ENCODE measurements around the gene SLC22A4.

SLC22A4 gene

GRCh38 chr5:132263548-132264261, 30.5 kb upstream of the SLC22A4 start:
- DNase-seq: no peak

- no peak for DNase-seq
Measured at GRCh38 chr5:132264546-132265335, 29.5 kb upstream of the SLC22A4 start.

- DNase-seq: no peak
Measured at GRCh38 chr5:132265336-132266030, 28.7 kb upstream of the SLC22A4 start.

DNA sequence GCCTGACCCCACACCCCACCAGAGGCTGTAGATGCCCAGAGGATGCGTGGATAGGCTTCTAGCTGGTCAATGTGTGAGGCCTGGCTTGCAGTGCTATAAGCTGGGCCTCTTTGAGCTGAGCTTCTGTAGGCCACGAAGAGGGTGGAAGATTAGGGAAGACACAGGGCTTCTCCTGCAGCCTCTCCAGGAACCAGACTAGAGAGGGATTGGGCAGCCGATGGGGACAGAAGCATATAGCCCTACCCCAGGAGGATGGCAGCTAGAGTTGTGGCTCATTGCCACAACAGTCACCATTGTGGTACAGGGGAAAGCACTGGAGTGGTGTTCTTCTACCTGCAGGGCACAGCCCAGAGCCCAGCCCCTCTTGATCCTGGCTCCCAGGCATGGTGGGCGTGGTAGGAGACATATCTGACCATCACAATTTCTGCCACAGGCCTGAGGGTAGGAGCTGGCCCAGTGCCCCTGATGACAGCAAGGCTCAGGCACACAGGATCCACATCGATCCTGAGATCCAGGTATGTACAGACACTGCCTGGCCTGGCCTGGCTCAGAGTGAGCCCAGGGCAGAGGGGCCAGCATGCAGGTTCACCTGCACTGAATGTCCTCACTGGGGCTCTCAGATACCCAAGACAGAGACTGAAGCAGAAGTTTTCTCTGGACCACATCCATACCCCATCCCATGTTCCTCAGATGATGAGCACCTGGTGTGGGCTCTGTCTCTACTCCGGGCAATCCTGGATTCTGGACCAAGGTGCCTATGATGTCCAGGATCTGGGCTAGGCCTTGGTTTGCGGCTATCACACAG, 28.0 kb upstream of the SLC22A4 start:
- DNase-seq: no peak

GRCh38 chr5:132266836-132267160, 27.4 kb upstream of the SLC22A4 start:
- no peak for DNase-seq

- no peak for DNase-seq
Measured at GRCh38 chr5:132267166-132267739, 26.9 kb upstream of the SLC22A4 start.

DNA sequence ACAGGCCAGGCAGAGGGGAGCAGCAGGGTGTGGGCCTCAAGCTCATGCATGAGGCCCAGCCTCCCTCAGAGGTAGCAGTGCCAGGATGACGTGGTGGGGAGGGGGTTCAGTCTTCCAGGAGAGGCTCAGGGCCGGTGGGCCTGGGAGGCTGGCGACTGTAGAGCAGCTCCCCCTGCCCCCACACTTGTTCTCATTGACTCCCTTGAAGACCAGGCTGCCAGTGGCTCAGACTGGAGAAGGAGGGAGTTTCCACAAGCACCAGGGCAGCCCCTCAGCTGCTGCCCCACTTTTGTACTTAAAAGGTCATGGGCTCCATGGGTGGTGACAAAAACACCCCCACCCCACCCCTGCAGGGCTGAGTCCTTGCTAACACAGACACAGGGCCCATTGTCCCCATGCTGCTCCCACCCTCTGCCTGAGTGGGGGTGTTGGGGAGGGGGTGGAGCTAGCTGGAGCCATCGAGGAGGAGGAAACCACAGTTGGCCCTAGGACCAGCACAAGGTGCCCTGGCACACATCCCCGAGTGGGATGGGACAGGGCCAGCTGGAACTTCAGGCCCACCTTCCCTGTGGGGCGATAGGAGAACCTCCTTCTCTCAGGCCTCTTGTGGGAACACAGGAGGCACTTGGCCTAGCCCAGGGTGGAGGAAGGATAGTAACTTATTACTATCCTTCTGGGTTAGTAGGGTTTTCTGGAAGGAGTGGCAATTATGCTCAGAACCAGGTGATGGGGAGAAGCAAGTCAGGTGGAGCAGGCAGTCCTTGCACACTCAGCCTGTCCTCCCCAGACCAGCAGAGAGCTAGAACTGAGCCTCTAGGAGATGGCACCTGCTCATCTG, 26.0 kb upstream of the SLC22A4 start:
- no peak for DNase-seq

DNA sequence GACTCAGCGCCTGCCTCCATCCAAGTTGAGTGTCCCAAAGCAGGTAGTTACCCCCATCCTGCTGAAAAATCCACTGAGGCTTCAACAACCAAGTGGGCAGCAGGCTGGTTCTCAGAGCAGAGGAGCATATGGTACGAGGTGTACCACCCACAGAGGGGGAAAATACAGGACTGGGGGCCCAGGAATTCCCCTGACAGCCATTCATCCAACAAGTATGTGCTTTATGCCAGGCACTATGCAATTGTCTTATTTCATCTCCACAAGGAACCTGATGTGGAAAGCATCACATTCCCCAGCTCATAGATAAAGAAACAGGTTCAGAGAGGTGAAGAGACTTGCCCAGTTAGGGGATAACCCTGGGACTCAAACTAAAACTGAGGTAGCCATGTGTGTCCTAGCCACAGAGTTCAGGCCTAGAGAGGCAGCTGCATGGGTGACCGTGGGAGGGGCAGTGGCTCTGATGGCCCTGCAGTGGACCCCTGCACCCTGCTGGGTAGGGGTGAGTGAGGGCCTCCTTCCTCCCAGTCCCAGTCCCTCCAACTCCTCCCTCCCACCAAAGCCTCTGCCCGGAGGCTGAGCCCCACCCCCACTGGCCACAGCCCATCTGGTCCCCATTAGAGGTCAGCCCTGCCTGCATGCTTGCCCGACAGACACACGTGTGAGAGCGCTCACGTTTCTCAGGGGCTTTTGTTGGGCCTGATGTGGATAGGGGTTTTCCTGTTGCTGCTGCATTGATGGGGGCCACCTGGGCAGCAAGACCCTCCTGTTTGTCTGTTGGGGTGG, 25.2 kb upstream of the SLC22A4 start:
- no peak for DNase-seq

- no peak for DNase-seq
Measured at GRCh38 chr5:132269635-132270334, 24.4 kb upstream of the SLC22A4 start.

- no peak for DNase-seq
Measured at GRCh38 chr5:132270335-132270665, 23.9 kb upstream of the SLC22A4 start.

DNA sequence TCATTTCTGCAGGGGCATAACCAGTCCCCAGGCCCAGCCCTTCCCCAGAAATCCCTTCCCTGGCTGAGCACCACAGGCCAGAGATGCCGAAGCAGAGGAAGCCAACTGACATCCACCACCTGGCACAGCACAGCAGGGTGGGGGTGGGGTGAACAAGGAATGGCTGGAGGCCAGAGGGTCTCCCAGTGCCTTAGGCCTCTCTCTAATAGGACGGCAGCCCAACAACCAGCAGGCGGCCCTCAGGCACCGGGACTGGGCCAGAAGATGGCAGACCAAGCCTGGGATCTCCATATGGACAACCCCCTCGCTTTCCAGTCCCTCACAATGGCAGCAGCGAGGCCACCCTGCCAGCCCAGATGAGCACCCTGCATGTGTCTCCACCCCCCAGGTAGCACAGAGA, 23.5 kb upstream of the SLC22A4 start:
- no peak for DNase-seq

DNA sequence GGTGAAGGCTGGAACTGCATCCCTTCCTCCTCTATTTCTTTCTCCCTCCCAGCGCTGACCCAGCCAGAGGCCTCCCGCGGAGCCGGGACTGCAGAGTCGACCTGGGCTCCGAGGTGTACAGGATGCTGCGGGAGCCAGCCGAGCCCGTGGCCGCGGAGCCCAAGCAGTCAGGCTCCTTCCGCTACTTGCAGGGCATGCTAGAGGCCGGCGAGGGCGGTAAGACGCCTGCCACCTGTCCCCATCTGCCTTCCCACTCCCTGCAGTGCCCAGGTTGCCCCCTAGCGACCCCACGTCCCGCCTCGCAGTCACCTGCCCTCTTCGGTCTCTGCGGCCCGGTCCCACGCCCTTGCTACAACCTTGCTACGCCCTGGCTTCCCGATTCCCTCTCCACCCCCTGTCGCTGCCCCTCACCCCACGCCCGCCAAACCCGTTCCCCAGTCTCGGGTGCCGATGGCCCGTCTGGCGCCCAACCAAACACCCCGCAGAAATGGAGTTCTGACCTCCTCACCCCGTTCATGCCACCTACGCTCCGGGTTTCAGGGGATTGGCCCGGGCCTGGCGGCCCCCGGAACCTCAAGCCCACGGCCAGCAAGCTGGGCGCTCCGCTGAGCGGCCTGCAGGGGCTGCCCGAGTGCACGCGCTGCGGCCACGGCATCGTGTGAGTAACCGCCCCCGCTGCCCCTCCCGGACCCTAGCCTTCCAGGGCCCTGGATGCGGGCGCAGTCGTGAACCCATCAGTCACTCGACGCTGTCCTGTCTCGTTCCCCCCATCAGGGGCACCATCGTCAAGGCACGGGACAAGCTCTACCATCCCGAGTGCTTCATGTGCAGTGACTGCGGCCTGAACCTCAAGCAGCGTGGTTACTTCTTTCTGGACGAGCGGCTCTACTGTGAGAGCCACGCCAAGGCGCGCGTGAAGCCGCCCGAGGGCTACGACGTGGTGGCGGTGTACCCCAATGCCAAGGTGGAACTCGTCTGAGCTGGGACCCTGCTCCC, 22.6 kb upstream of the SLC22A4 start:
- no peak for DNase-seq

- peak; percentile 42 for DNase-seq
Measured at GRCh38 chr5:132272311-132273210, 21.6 kb upstream of the SLC22A4 start.

- no peak for DNase-seq
Measured at GRCh38 chr5:132273631-132274030, 20.6 kb upstream of the SLC22A4 start.

DNA sequence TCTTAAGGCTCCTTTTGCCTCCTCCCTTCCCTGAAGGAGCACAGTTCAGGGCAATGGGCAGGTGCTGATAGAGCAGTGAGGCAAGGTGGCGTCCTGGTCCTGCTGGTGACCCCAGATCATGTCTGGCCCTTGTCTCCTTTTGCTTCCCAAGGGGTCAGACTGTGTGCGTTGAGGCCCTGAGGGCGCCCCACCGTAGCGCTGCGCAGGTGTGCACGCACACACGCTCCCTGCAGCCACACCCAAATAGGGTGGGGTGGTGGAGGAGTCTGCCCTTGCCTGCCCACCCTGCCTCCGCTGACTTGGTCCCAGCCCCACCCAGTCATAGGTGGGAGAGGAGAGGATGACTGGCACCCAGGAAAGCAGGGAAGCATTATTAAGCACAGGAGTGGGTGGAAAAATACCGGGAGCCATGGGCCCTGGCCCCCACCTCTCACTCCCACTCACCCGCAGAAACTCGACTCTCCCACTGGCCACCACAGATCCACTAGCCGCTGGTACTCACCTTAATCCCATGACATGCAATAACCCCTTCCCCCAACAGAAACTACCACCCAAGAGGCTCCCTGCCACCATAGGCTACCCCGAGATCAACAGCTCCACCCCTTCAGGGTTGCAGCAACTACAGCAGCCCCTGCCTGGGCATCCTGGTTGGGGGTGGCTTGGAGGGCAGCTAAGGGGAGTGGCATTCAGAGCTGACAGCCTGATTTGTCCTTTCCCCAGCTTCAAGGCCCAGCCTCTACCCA, 20.0 kb upstream of the SLC22A4 start:
- DNase-seq: no peak

DNA sequence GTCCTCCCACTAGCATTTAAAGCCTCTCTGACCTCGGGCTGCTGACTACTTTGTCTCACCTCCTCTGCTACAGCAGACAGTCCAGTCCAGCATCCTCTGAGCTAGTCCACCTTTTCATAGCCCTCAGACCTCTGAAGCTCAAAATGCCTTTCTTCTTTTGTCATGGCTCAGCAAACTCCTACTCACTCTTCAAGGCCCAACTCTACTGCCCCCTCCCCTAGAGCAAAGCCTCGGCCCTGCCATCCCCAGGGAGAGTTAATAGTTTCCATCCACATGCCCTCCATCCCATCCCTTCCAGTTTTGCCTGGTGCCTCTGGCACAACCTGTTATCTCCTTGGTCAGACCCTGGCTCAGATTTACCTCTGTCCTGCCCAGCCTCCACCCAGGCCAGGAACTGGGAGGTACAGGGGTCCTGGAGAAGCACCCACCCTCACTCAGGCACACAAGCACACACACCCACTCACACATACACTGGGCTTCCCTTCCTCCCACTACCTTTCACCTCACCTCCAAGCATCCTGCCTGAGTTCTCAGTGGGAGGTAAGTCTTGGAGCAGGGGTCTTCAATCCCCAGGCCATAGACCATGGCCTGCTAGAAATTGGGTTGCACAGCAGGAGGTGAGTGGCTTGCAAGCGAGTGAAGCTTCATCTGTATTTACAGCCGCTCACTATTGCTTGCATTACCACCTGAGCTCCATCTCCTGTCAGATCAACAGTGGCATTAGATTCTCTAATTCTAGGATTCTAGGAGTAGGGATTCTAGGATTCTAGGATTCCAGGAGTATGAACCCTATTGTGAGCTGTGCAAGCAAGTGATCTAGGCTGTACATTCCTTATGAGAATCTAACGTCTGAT, 18.6 kb upstream of the SLC22A4 start:
- DNase-seq: no peak

Measured in NCI-H1436 (cell line).